BE2C (cell line): ENCODE measurements around the gene CYBA.

Experiments
- DNase-seq: peaks from one replicate; pipeline ENCODE4 v3.0.0-alpha.2; 2020
- H3K27me3 ChIP-seq: fragments of 250-450 bp; sonication (Bioruptor Pico); 2 replicates; pipeline ENCODE4 v1.5.1; 2020; ENCODE audit warnings: mild to moderate bottlenecking
- H3K36me3 ChIP-seq: fragments of 250-450 bp; sonication (Bioruptor Pico); 2 replicates; pipeline ENCODE4 v1.5.1; 2020; ENCODE audit warnings: mild to moderate bottlenecking
- H3K4me1 ChIP-seq: fragments of 250-450 bp; sonication (Bioruptor Pico); 2 replicates; pipeline ENCODE4 v1.5.1; 2020
- H3K4me3 ChIP-seq: 2 replicates; pipeline ENCODE4 v1.5.1; 2011; ENCODE audit warnings: low read depth, low read length
- H3K9me3 ChIP-seq: fragments of 250-450 bp; sonication (Bioruptor Pico); 2 replicates; pipeline ENCODE4 v1.5.1; 2020
- CTCF ChIP-seq: IDR thresholded peaks from 2 replicates; pipeline ENCODE4 v1.5.1; 2012; ENCODE audit warnings: mild to moderate bottlenecking, low read depth, low read length

CYBA gene

GRCh38 chr16:88606148-88606757 is 44.6 kb downstream of the CYBA start:
- Histone ChIP-seq H3K4me3 (no peak overlapping the region), H3K36me3 (peaks cover 81% of the 10 kb centered on the region)

GRCh38 chr16:88605186-88606147 is 45.4 kb downstream of the CYBA start:
- H3K4me1 ChIP-seq, result no peaks in the 10 kb centered on the region
- H3K27me3 ChIP-seq, result no peaks in the 10 kb centered on the region
- H3K9me3 ChIP-seq, result no peaks in the 10 kb centered on the region
- H3K36me3 ChIP-seq, result peaks cover 74% of the 10 kb centered on the region
- no peak for TF ChIP-seq CTCF
- no peak for DNase-seq
- no peak overlapping the region for H3K4me3 ChIP-seq

More at GRCh38 chr16:88606148-88606757, 44.6 kb downstream of the CYBA start:
- TF ChIP-seq CTCF, result no peak
- Histone ChIP-seq H3K4me1 (no peaks in the 10 kb centered on the region), H3K9me3 (no peaks in the 10 kb centered on the region), H3K27me3 (no peaks in the 10 kb centered on the region)
- no peak for DNase-seq

- no peaks in the 10 kb centered on the region for H3K27me3 ChIP-seq
- no peaks in the 10 kb centered on the region for H3K9me3 ChIP-seq
- TF ChIP-seq CTCF, result no peak
- no peak overlapping the region for H3K4me3 ChIP-seq
- no peaks in the 10 kb centered on the region for H3K4me1 ChIP-seq
- DNase-seq, result no peak
- H3K36me3 ChIP-seq, result peaks cover 67% of the 10 kb centered on the region
Observed at GRCh38 chr16:88602091-88602490, 48.8 kb downstream of the CYBA start.

- H3K9me3 ChIP-seq, result no peaks in the 10 kb centered on the region
- no peaks in the 10 kb centered on the region for H3K4me1 ChIP-seq
- TF ChIP-seq CTCF, result no peak
- no peaks in the 10 kb centered on the region for H3K27me3 ChIP-seq
- H3K4me3 ChIP-seq, result no peak overlapping the region
- H3K36me3 ChIP-seq, result peaks cover 63% of the 10 kb centered on the region
- DNase-seq, result no peak
Observed at GRCh38 chr16:88601313-88602036, 49.4 kb downstream of the CYBA start.

- Histone ChIP-seq H3K36me3 (peaks cover 53% of the 10 kb centered on the region), H3K27me3 (no peaks in the 10 kb centered on the region), H3K4me1 (no peaks in the 10 kb centered on the region), H3K4me3 (no peak overlapping the region), H3K9me3 (no peaks in the 10 kb centered on the region)
- TF ChIP-seq CTCF, result no peak
- DNase-seq, result no peak
Observed at GRCh38 chr16:88600539-88600896, 50.3 kb downstream of the CYBA start.
